GM12873 (cell line): ENCODE measurements around the gene CDH2.

ENCODE experiments used
- CTCF ChIP-seq: IDR thresholded peaks from 2 replicates; pipeline ENCODE4 v1.5.1; 2012; ENCODE audit warnings: low read depth, mild to moderate bottlenecking, moderate library complexity, low read length, control low read depth; ENCODE audit not compliant: insufficient read depth; ENCODE audit errors: missing control alignments

Gene CDH2

GRCh38 chr18:28143725-28144124 is 33.2 kb downstream of the CDH2 start:
- TF ChIP-seq CTCF: no peak

- TF ChIP-seq CTCF: no peak
Observed at GRCh38 chr18:28138816-28139215, 38.1 kb downstream of the CDH2 start.

GRCh38 chr18:28136071-28136470 is 40.9 kb downstream of the CDH2 start:
- TF ChIP-seq CTCF: no peak

- TF ChIP-seq CTCF: no peak
Observed at GRCh38 chr18:28134774-28135173, 42.2 kb downstream of the CDH2 start.

DNA sequence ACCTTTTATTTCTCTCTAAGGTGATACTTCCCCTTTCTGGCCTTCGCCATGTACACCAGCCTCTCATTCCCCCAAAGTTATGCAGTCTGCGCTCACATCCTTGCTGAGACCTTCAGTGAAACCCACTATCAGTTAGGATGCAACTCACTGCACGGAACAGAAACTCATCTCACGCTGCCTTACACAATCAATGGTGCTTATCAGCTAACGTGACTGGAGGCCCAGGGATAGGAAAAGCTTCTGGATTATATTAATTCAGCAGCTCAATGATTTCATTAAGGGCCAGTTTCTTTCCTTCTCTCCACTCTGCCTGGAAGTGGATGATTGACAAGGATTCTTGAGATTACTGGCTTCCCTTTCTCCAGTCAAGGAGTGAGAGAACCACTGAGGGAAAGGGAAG is 44.8 kb downstream of the CDH2 start:
- TF ChIP-seq CTCF: no peak

DNA sequence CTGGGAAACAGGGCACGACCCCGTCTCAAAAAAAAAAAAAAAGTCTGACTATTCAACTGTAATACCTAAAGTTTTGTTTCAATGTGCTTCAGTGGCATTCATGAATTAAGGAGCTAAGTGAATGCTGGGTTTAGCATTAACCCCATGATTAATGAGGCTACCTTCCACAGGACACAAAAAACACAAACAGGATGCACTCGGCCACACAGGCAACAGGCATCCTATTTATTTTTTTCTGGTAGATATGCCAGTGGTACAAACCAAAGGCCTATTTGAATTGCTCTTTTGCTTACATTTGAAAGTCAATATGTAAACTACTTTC is 48.3 kb downstream of the CDH2 start:
- TF ChIP-seq CTCF: no peak

GRCh38 chr18:28127763-28128658 is 48.9 kb downstream of the CDH2 start:
- TF ChIP-seq CTCF: no peak
